Spleen (tissue), 7 donors: ENCODE data around the gene LRSAM1.

Source experiments
- CTCF ChIP-seq, 11 experiments: fragments of 200-600 bp in 7 of 11; fragments of 450-650 bp in 4 of 11; sonication (generic) in 4 of 11; IDR thresholded peaks in 8 of 11; conservative IDR thresholded peaks in 3 of 11; 1 replicate in 7 of 11; 2 replicates in 4 of 11; pipeline versions ENCODE4 v1.4.0 to v1.8.0; 2016 to 2021; ENCODE audit warnings: antibody characterized with exemption in 11 of 11, inconsistent platforms in 4 of 11, mild to moderate bottlenecking in 1 of 11
- POLR2A ChIP-seq, 3 donors: fragments of 450-650 bp; IDR thresholded peaks; one replicate each; pipeline ENCODE4 v1.5.1; 2017; ENCODE audit warnings: antibody characterized with exemption in 3 of 3, mild to moderate bottlenecking in 1 of 3
- POLR2AphosphoS5 ChIP-seq, 3 donors: sonication (generic); formaldehyde crosslinking; IDR thresholded peaks; one replicate each; pipeline ENCODE4 v1.5.1; 2017; ENCODE audit warnings: antibody characterized with exemption in 3 of 3
- donor health status: DM: no; HTN: no; CAD: no; lungs with moderate emphysema.
- donor health status: DM: no; HTN: no; CAD: no.
- donor health status: DM: no; HTN: no; CAD: no.

GRCh38 chr9:127497656-127498290 is 46.5 kb downstream of the LRSAM1 start:
- TF ChIP-seq CTCF (IDR thresholded peaks at IDR 0.05 in 8 of 11, conservative IDR thresholded peaks at IDR 0.05 in 3 of 11) (no peak), POLR2AphosphoS5 (IDR thresholded peaks at IDR 0.05) (peak in 1 of 3 donors; percentile 20), POLR2A (IDR thresholded peaks at IDR 0.05) (no peak)
